ENCODE results near the gene ZNF628.

DNA sequence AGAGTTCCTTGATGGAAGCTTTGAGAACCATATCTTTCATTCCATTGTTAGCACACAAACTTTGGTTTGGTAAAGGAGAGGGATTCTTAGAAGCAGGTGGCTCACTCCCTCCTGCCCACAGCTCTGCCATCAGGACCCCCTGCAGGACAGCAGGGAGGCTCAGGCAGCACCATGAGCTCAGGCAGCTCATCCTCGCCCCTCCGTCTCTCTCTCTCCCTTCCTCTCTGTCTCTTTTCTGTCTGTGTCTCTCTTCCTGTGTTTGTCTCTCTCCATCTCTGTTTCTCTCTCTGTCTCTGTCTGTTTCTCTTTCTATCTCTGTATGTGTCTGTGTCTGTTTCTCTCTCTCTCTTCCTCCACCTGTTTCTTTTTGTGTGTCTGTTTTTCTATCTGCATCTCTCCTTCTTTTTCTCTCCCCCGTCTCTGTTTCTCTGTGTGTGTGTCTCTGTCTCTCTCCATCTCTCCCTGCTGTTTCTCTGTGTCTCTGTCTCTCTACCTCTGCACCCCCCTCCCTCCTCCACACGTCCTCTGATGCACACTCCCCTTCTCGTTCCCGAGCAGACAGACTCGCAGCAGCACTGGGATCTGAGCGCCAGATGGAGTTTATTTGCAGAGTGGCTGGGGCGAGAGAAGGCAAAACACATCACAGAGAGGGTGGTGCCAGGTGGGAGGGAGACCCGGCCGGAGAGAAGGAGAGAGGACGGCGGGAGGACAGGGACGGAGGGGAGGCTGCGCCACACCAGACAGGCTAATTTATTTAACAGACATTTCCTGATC is 51.8 kb downstream of the ZNF628 start:
- TF ChIP-seq, protein P1, sequence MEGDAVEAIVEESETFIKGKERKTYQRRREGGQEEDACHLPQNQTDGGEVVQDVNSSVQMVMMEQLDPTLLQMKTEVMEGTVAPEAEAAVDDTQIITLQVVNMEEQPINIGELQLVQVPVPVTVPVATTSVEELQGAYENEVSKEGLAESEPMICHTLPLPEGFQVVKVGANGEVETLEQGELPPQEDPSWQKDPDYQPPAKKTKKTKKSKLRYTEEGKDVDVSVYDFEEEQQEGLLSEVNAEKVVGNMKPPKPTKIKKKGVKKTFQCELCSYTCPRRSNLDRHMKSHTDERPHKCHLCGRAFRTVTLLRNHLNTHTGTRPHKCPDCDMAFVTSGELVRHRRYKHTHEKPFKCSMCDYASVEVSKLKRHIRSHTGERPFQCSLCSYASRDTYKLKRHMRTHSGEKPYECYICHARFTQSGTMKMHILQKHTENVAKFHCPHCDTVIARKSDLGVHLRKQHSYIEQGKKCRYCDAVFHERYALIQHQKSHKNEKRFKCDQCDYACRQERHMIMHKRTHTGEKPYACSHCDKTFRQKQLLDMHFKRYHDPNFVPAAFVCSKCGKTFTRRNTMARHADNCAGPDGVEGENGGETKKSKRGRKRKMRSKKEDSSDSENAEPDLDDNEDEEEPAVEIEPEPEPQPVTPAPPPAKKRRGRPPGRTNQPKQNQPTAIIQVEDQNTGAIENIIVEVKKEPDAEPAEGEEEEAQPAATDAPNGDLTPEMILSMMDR (conservative IDR thresholded peaks at IDR 0.05; ENCODE audit: low read depth, low read length), result no peak
- no peak for TF ChIP-seq EZH2 (IDR thresholded peaks at IDR 0.05; ENCODE audit: borderline replicate concordance, low read depth, low read length, poor library complexity, severe bottlenecking)

Data from A673 (cell line).